Testis (tissue), 3 donors: ENCODE measurements around the gene TTC28. TPM values are rescaled to one million over a fixed set of nuclear protein-coding genes. Genes with fewer than 3 reads are reported as not detected.
"Not testable (repeated sequence)": the region's sequence is repeated elsewhere in the genome, so short reads cannot be mapped to it uniquely, and the experiment has no call there.

Source experiments
- DNase-seq: peaks from one replicate; pipeline ENCODE4 v3.0.0-alpha.2; 2019
- H3K27ac ChIP-seq, 2 donors: fragments of 200-600 bp; sonication (generic); one replicate each; pipeline ENCODE4 v1.5.1; 2019
- H3K27me3 ChIP-seq: fragments of 200-600 bp; sonication (generic); one replicate; pipeline ENCODE4 v1.5.1; 2019
- H3K36me3 ChIP-seq: fragments of 200-600 bp; sonication (generic); one replicate; pipeline ENCODE4 v1.5.1; 2017; ENCODE audit warnings: low read depth; ENCODE audit errors: missing control alignments
- H3K4me1 ChIP-seq: fragments of 200-600 bp; sonication (generic); one replicate; pipeline ENCODE4 v1.5.1; 2019
- H3K4me3 ChIP-seq, 2 donors: fragments of 200-600 bp; sonication (generic); one replicate each; pipeline ENCODE4 v1.5.1; 2017 to 2019
- H3K9me3 ChIP-seq: fragments of 200-600 bp; sonication (generic); one replicate; pipeline ENCODE4 v1.5.1; 2017
- CTCF ChIP-seq, 3 experiments: fragments of 450-650 bp in 2 of 3; fragments of 200-600 bp in 1 of 3; sonication (generic) in 1 of 3; IDR thresholded peaks; one replicate each; pipeline ENCODE4 v1.5.1; 2016 to 2019; ENCODE audit warnings: antibody characterized with exemption in 3 of 3, mild to moderate bottlenecking in 2 of 3, moderate library complexity in 1 of 3
- POLR2A ChIP-seq: fragments of 450-650 bp; IDR thresholded peaks from one replicate; pipeline ENCODE4 v1.6.1; 2017; ENCODE audit warnings: antibody characterized with exemption, mild to moderate bottlenecking, moderate library complexity
- WGBS, 2 donors: methylation state at CpG; one replicate each; pipeline ENCODE4 v1.1.5; 2018; 5-methylcytosine and 5-hydroxymethylcytosine counted together
- intact Hi-C: fragments of 100-400 bp; cut with DNase I; formaldehyde crosslinking; loops from one replicate; pipeline ENCODE4 v1.15.1; 2023; ENCODE audit warnings: low total_unique reads
- polyA plus RNA-seq: library from polyadenylated mRNA; stranded (reverse); fragments of 350-450 nt; fragmentation: Illumina TruSeq; extraction: RNeasy Lipid Tissue Mini Kit (QIAGEN cat#74804); gene quantifications from one replicate; pipeline ENCODE4 v1.2.3, GENCODE V29; 2014; ENCODE audit warnings: low read depth, low replicate concordance; ENCODE audit not compliant: insufficient read depth
- total RNA-seq, 2 donors: library from RNA; depleted of rRNA; stranded (reverse); fragments of >200 nt; gene quantifications; one replicate each; pipeline ENCODE4 v1.2.3, GENCODE V29; 2016

The TTC28 gene
- total and polyA plus RNA-seq, 3 donors from 2014 or later, result 29.4 to 121 (median 75.5) TPM

GRCh38 chr22:28710107-28710506 is 30.5 kb upstream of the TTC28 start:
- no peak for TF ChIP-seq POLR2A
- H3K27ac ChIP-seq, result peak overlapping the region in 1 of 2 donors; percentile 28
- H3K9me3 ChIP-seq, result no peaks in the 10 kb centered on the region
- no peaks in the 10 kb centered on the region for H3K27me3 ChIP-seq
- DNase-seq, result no peak
- intact Hi-C loops, result no loop called here
- H3K36me3 ChIP-seq, result no peaks in the 10 kb centered on the region
- no peaks in the 10 kb centered on the region for H3K4me1 ChIP-seq
- no peak overlapping the region for H3K4me3 ChIP-seq

- 92 to 94% methylated on average over 6 of the region's 6 CpGs for WGBS, 2 donors
- intact Hi-C loops, result no loop called here
- TF ChIP-seq POLR2A (no peak), CTCF (IDR thresholded peaks at IDR 0.05) (no peak)
Measured at GRCh38 chr22:28706845-28707244, 27.2 kb upstream of the TTC28 start.

DNA sequence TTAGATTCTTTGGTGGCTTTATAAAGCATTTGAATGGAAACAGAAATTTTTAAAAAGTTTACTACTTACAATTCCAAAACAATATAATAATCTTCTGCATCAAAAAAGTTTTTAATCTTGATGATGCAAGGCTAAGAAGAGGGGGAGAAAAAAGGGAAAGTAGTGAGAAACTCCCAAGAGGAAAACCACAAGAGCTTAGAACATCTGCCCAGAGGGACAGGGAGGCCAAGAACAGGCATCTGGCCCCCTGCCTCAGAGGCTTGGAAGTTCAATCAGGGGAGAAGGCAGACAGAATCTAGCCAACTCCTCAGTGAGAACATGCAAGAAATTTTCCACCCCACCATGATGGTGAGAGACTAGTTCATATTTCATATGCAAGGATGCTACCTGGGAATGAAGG is 23.8 kb upstream of the TTC28 start:
- TF ChIP-seq CTCF (IDR thresholded peaks at IDR 0.05) (no peak), POLR2A (no peak)
- no peak for DNase-seq

More at GRCh38 chr22:28706845-28707244, 27.2 kb upstream of the TTC28 start:
- Histone ChIP-seq H3K4me1 (no peaks in the 10 kb centered on the region), H3K27me3 (no peaks in the 10 kb centered on the region), H3K4me3 (no peak overlapping the region), H3K36me3 (no peaks in the 10 kb centered on the region), H3K9me3 (no peaks in the 10 kb centered on the region), H3K27ac (no peak overlapping the region)
- DNase-seq, result no peak

GRCh38 chr22:28702891-28703290 is 23.3 kb upstream of the TTC28 start:
- 96 to 98% methylated on average over 2 of the region's 2 CpGs for WGBS, 2 donors
- Histone ChIP-seq H3K36me3 (no peaks in the 10 kb centered on the region), H3K27me3 (no peaks in the 10 kb centered on the region), H3K27ac (no peak overlapping the region), H3K9me3 (no peaks in the 10 kb centered on the region), H3K4me1 (no peaks in the 10 kb centered on the region), H3K4me3 (no peak overlapping the region)
- no peak for DNase-seq
- intact Hi-C loops, result no loop called here
- TF ChIP-seq POLR2A (no peak), CTCF (IDR thresholded peaks at IDR 0.05) (no peak)

More for the DNA sequence above, 23.8 kb upstream of the TTC28 start:
- Histone ChIP-seq H3K4me3 (no peak overlapping the region), H3K27me3 (no peaks in the 10 kb centered on the region), H3K4me1 (no peaks in the 10 kb centered on the region), H3K9me3 (no peaks in the 10 kb centered on the region), H3K36me3 (no peaks in the 10 kb centered on the region), H3K27ac (no peak overlapping the region)
- intact Hi-C loops, result no loop called here

DNA sequence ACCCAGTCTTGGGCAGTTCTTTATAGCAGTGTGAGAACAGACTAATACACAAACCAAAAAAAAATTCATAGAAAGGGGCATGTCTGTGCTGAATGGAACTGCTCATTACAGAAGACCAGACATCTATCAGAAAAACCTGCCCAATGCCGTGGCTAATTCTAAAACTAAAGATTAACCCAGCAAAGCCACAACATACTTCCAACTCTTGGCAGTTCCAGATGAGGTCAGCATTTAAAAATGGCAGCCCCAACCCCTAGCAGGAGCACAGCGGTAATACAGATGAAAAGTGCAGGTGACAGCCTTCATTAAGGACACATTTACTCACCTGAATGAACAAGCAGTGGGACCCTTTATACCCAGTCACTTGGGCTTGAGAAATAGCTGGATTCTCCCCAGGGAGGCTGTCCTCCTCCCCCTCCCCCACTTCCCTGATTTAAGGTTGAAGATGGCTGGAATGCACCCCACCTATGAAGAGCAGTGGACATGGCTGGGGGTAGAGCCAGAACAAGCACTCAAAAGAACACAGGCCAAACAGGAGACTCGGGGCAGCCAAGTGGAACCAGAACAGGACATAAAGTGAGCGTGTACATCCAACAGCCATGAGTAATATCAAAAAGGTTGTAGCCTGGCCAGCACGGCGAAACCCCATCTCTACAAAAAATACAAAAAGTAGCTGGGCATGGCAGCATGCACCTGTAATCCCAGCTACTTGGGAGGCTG is 13.6 kb upstream of the TTC28 start:
- intact Hi-C loops, H3K4me3 ChIP-seq, H3K4me1 ChIP-seq, H3K27me3 ChIP-seq, DNase-seq, H3K9me3 ChIP-seq, H3K36me3 ChIP-seq, H3K27ac ChIP-seq: not testable (repeated sequence)
- 95 to 97% methylated on average over 6 of the region's 6 CpGs for WGBS, 2 donors

DNA sequence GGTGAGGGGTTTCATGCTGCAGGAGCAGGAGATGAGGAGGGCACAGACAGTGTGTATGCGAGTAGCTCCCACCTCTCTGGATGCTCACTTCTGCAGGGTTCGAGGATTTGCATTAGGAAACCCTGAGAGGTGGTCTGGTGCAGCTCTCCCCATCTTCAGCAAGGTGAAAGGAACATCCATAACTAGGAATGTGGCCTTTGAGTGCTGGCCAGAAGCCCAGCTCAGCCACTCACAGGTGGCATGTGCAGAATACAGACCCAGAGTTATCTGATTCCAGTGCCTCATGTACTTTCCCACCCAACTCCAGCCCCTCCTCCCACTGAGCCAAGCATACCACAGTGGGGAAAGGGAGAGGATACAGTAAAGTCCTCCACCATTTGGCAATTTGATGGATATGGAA is 10.2 kb upstream of the TTC28 start:
- H3K9me3 ChIP-seq, DNase-seq, H3K4me1 ChIP-seq, H3K27ac ChIP-seq, intact Hi-C loops, H3K36me3 ChIP-seq, H3K4me3 ChIP-seq, H3K27me3 ChIP-seq: not testable (repeated sequence)
- 100% methylated on average over 2 of the region's 2 CpGs for WGBS, 2 donors

GRCh38 chr22:28682966-28683365 is 3.3 kb upstream of the TTC28 start:
- 89 to 90% methylated on average over 4 of the region's 4 CpGs for WGBS, 2 donors

GRCh38 chr22:28680813-28681490 is 1.3 kb upstream of the TTC28 start:
- H3K36me3 ChIP-seq, H3K4me3 ChIP-seq, DNase-seq, H3K27ac ChIP-seq, H3K27me3 ChIP-seq, H3K9me3 ChIP-seq, intact Hi-C loops, H3K4me1 ChIP-seq: not testable (repeated sequence)
- 92 to 93% methylated on average over 5 of the region's 5 CpGs for WGBS, 2 donors

More at GRCh38 chr22:28682966-28683365, 3.3 kb upstream of the TTC28 start:
- H3K9me3 ChIP-seq, H3K4me3 ChIP-seq, intact Hi-C loops, H3K27me3 ChIP-seq, DNase-seq, H3K4me1 ChIP-seq, H3K27ac ChIP-seq, H3K36me3 ChIP-seq: not testable (repeated sequence)
